GM12873 (cell line): ENCODE measurements around the gene SNRPA.

Source experiments
- CTCF ChIP-seq: IDR thresholded peaks from 2 replicates; pipeline ENCODE4 v1.5.1; 2012; ENCODE audit warnings: low read depth, mild to moderate bottlenecking, moderate library complexity, low read length, control low read depth; ENCODE audit not compliant: insufficient read depth; ENCODE audit errors: missing control alignments

The SNRPA gene

GRCh38 chr19:40763963-40764362, 13.0 kb downstream of the SNRPA start:
- TF ChIP-seq CTCF, result no peak

GRCh38 chr19:40768869-40769268, 17.9 kb downstream of the SNRPA start:
- no peak for TF ChIP-seq CTCF

GRCh38 chr19:40774916-40775631, 24.1 kb downstream of the SNRPA start, which contains the start of gene MIA:
Gene MIA (plus strand): TSS chr19:40775521. CDS start chr19:40775543, 22 bp downstream.
- TF ChIP-seq CTCF, result no peak

GRCh38 chr19:40775632-40776022, 24.6 kb downstream of the SNRPA start:
- no peak for TF ChIP-seq CTCF

- TF ChIP-seq CTCF, result no peak
Observed at GRCh38 chr19:40776364-40776763, 25.4 kb downstream of the SNRPA start.

GRCh38 chr19:40776932-40777644, 26.1 kb downstream of the SNRPA start:
- no peak for TF ChIP-seq CTCF

GRCh38 chr19:40777645-40777936, 26.6 kb downstream of the SNRPA start:
- TF ChIP-seq CTCF, result no peak
